ENCODE data around the gene GGACT.
"Not testable (repeated sequence)": the region's sequence is repeated elsewhere in the genome, so short reads cannot be mapped to it uniquely, and the experiment has no call there.

Gene GGACT

GRCh38 chr13:100600915-100601314, 12.3 kb upstream of the GGACT start:
- no peak for DNase-seq

GRCh38 chr13:100600461-100600860, 11.9 kb upstream of the GGACT start:
- DNase-seq: no peak

GRCh38 chr13:100597253-100597652, 8.7 kb upstream of the GGACT start:
- no peak for DNase-seq

GRCh38 chr13:100596516-100596915, 7.9 kb upstream of the GGACT start:
- no peak for DNase-seq

GRCh38 chr13:100594731-100595130, 6.1 kb upstream of the GGACT start:
- DNase-seq: no peak

GRCh38 chr13:100594255-100594654, 5.7 kb upstream of the GGACT start:
- DNase-seq: no peak

GRCh38 chr13:100589178-100589725, 663 bp upstream of the GGACT start:
- DNase-seq: no peak

- DNase-seq: no peak
Observed at GRCh38 chr13:100584896-100585295, 3.7 kb downstream of the GGACT start.

- no peak for DNase-seq
Observed at GRCh38 chr13:100581504-100581903, 7.1 kb downstream of the GGACT start.

GRCh38 chr13:100581030-100581429, 7.6 kb downstream of the GGACT start:
- no peak for DNase-seq

- no peak for DNase-seq
Observed at GRCh38 chr13:100580045-100580444, 8.5 kb downstream of the GGACT start.

GRCh38 chr13:100577239-100577638, 11.3 kb downstream of the GGACT start:
- not testable (repeated sequence) for DNase-seq

GRCh38 chr13:100573121-100573520, 15.5 kb downstream of the GGACT start:
- peak; percentile 73 to 76 for DNase-seq

- no peak for DNase-seq
Observed at GRCh38 chr13:100566543-100566942, 22.0 kb downstream of the GGACT start.

GRCh38 chr13:100565286-100565685, 23.3 kb downstream of the GGACT start:
- DNase-seq: no peak

- DNase-seq: no peak
Observed at GRCh38 chr13:100564444-100565223, 24.0 kb downstream of the GGACT start.

- no peak for DNase-seq
Observed at GRCh38 chr13:100563779-100564178, 24.8 kb downstream of the GGACT start.

GRCh38 chr13:100561599-100562204, 26.9 kb downstream of the GGACT start:
- no peak for DNase-seq

GRCh38 chr13:100561158-100561499, 27.5 kb downstream of the GGACT start:
- no peak for DNase-seq

GRCh38 chr13:100560498-100561157, 28.0 kb downstream of the GGACT start:
- DNase-seq: no peak

GRCh38 chr13:100559886-100560285, 28.7 kb downstream of the GGACT start:
- no peak for DNase-seq

- DNase-seq: no peak
Observed at GRCh38 chr13:100552755-100553154, 35.8 kb downstream of the GGACT start.

- DNase-seq: no peak
Observed at GRCh38 chr13:100549316-100549715, 39.3 kb downstream of the GGACT start.

- no peak for DNase-seq
Observed at GRCh38 chr13:100547791-100548201, 40.8 kb downstream of the GGACT start.
